GM18868 (cell line): ENCODE data around the gene WDFY3.
"Not testable (repeated sequence)": the region's sequence is repeated elsewhere in the genome, so short reads cannot be mapped to it uniquely, and the experiment has no call there.

Experiments
- ATAC-seq: cut with Tn5 transposase; IDR thresholded peaks from one replicate; pipeline ENCODE4 v1.9.1; 2021; ENCODE audit warnings: mild to moderate bottlenecking, moderate library complexity; ENCODE audit not compliant: unreplicated experiment

WDFY3 gene

DNA sequence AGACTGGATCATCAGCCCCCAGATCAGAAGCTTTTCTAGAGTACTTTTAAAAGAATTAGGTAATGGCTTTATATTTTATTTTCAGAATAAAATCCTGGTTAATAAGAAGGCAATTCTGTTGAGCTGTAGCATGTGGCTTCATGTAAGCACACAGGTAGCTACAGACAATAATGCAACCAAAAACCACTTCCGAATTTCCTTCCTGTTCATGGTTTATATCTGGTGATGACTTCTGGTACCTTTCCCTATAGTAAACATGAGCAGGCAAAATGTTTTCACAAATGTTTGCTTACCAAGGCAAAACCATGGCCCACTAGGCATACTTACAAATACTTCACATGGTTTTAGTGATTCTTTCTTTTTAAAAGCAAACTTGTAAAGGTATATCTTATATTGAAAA is 239.0 kb downstream of the WDFY3 start:
- ATAC-seq, result no peak

DNA sequence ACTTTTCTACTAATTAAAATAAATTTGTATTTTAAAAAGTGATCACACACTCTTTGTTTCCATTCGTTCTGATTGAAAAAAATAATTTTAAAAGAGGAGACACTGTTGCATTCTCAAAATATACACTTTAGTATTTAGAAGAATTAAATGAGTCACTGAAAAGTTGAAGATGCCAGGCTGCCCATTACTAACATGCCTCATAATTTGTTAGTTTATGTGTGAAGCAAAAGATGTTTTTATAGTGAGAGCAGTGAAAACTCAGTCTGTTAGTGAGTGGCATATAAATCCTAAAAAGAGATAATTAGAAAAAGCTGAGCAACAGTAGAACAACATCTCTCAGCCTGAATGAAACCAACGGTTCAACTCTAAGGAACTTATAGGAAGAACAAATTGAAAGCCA is 240.1 kb downstream of the WDFY3 start:
- ATAC-seq, result no peak

DNA sequence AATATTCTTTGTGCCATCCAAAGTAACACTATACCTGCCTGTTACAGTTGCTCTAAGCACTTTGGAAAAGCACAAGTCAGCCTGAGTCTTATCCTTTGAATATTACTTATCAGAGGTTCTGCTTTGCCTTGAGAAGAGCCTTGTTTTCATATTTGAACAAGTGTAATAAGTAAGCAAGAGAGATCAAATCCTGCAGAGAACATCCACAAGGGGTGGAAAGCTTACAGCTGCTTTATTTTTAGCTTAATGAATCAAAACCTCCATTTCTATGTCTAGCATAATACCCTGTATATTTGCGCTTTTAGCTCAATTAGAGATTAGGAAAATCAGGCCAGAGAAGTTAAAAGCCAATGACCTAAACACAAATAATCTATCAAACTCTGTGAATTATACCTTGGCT is 243.8 kb downstream of the WDFY3 start:
- no peak for ATAC-seq

DNA sequence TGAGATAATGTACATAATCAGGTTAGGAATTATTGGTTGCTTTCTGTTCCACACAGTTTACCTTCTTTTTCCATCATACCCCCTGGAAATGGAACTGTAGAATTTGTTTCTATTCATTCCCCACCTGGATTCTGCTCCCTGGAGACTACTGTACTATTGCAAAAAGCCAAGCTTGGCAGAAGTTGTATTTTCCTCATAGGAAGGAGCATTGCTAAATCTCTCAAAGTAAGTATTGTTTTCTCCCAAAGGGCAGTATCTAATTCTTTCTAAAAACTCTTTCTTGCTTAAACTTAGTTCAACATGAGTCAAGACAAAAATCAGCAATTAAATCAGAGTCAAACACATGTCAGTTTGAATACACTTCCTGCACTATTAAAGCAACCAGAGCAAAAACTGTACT is 247.4 kb downstream of the WDFY3 start:
- no peak for ATAC-seq

DNA sequence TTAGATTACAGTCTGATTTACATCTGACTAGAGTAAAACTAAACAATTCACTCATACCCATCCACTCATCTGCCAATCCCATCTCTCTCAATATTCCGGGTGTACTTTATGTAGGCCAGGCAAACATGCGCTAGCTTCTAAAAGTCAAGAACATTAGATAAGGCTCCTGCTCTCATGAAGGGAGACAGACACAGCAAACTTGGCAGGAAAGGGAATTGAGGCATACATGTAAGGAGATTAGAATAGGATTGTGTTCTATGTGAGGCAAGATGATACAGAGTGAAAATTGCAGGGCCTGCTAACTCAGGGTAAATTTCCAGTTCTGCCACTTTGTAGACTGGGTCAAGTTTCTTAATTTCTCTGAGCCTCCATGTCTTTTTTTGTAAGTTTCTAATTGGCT is 247.8 kb downstream of the WDFY3 start:
- ATAC-seq, result no peak

DNA sequence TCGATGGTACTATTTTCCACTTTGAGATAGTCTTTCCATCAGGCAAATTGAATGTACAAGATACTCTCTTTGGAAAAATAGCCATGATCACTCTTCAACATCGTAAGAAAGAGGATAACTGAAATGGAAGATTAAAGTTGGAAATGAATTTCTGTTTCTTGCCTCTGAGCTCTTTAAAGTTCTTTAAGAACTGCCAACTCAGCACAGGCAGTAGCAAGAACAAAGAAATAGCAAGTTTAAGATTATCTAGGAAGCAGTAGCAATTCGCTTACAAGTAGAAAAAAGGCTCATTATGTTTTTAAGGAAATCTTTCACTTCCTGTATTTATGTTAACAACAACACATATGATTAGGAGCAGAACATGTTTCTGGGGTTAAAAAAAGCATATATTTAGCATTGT is 255.9 kb downstream of the WDFY3 start:
- no peak for ATAC-seq

DNA sequence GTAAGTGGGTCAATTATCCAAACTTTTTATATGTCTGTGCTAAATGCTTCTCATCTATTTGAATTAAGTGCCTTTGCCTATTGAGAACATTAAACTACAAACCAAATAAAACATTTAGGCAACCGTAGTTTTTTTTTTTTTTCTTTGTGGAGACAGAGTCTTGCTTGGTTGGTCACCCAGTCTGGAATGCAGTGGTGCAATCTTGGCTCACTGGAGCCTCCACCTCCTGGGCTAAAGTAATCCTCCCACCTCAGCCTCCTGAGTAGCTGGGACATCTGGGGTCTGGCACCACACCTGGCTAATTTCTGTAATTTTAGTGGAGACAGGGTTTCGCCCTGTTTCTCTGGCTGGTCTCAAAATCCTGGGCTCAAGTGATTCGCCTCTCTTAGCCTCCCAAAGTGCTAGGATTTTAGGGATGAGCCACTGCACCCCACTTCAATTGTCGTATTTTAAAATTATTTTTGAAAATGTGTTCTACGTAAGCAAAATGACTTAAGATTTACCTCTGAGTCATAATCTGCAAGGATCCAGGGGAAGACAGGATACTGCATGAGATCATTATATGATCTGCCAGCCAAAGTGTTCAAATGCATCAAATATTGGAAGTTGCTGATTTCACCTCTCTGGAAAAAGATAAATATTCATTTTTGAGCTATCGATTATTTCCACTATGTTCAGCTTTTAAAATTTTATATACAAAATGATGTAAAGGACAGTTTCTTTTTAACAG is 257.9 kb downstream of the WDFY3 start:
- ATAC-seq, result no peak

DNA sequence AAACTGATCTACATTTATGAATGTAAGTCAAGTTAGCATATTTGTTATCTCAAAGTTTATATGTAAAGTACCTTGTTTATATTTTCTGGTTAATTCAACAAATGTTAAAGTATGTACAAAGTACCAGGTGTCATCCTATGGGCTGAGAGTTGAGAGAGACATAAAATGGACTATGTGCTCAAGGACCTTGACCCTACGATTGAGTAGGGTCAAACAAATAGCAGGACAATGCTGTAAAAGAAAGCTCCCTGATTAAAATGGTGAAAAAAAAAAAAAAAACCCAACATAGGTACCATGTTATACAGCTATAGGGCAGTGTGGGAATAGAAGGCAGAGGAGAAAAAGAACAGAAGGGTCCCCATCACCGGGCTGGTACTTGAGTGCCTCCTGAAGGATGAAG is 260.2 kb downstream of the WDFY3 start:
- ATAC-seq, result no peak

DNA sequence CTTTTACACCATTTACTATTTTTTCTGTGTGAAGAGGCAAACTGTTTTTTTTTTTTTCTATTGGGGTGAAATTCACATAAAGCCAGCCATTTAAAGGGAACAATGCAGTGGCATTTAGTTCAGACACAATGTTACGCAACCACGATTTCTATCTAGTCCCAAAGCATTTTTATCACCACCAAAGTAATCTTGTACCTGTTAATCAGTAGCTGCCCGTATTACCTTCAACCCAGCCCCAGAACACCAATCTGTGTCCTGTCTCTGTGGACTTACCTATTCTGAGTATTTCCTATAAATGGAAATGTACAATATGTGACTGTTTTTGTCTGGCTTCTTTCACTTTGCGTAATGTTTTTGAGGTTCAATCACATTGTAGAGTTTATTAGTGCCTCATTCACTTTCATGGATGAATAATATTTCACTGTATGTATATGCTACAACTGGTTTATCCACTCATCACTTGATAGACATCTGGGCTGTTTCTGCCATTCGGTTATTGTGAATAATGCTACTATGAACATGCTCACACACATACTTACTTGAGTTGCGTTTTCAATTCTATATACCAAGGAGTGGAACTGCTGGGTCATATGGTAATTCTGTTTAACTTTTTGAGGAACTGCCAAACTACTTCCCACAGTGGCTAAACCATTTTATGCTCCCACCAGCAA is 267.4 kb downstream of the WDFY3 start:
- no peak for ATAC-seq

DNA sequence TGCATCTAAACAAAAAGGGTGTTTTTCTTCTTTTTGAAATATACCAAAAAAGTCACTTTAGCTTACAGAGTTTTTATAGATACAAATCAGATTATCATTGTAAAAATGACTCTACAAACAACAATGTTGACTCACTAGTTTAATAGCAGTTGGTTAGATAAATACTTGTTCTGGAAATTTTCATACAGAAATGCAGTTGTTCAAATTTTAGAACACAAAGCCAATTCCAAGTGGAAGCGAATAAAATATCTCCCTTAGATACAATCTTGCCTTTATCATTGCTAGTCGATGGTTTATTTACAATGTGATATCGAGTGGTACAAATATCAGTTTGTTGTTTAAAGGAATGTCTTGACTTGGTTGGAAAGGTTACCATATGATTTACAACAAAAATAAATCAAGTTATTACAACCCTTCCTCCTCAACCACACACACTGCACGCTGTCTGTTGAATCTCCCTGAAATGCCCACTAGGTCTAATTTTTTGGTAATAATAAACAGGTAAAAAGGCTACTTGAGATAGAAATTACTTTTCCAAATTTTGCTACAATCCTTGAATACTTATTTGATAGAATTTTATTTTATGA is 268.8 kb downstream of the WDFY3 start:
- no peak for ATAC-seq

DNA sequence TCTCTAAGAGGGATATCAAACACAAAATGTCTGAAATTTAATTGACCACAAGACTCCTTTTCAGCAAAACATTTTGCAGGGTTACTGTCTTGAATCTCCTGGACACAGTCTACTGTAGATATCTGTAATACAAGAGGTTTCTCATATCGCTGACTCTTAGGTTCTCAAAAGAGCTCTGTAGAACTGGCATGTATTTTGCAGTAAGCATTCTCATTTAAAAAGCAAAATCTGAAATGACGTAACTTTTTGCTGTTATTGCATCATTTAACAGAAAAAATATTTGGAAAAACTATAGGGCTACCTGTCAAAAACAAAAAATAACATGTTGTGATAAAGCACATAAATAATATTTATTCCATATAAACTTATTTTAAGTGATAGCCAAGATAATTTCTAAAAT is 269.3 kb downstream of the WDFY3 start:
- ATAC-seq, result no peak

DNA sequence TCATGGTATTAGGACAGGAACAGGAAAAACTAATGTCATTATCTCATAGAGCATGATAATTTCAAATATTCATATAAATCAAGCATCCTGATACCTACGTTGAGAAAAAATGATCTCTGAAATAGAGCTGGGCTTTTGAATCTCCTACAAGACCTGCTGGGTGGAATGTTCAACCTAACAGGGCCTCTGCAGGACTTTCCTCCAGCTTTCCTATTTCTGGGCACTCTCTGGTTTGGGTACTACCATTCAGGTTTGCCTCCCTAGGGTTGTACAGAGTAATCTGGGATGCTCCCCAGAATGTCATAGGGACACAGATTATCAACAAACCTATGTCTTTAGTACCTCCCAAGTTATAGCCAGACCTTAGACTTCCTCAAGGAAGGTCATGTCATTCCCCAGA is 274.7 kb downstream of the WDFY3 start:
- ATAC-seq, result no peak

DNA sequence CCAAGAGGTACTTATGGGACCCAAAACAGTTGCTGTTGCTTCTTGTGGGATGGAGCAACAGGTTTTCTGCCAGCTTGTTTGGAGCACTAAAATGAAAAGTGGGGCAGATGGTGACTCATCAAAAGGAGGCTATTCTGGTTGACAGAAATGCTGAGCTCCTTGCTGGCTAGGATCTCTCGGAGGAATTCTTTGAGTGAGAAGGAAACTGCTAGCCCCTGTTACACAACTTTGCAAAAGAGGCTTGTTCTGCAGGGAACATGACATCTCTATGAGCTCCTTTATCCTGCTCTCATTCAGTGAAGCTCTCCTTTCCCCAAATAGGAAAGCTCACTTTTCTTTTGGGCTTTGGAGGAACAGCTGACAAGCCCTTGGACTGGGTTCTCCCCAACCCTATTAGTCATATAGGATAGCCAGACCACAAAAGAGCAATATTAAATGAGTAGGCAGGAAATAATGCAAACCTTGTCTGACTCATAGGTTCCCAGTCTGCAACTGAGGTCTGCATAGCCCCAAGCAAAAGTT is 275.3 kb downstream of the WDFY3 start:
- no peak for ATAC-seq

DNA sequence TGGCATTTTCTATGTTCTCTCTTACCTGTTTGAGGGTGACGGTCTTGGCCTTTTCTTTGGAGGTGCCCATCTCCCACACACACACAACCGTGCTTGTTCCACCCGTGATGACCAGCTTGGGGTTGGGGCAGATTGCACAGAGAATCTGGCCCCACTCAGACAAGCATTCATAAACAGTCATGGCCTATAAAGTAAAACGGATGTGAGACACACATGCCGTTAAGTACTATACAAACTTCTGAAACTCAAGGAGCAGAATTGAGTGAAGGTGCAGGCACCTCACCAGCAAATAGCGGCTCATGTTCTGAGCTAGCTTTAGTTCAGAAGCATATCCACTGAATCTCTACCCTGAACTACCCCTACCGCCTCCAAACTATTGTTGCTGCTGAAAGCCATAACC is 276.0 kb downstream of the WDFY3 start:
- ATAC-seq, result no peak

DNA sequence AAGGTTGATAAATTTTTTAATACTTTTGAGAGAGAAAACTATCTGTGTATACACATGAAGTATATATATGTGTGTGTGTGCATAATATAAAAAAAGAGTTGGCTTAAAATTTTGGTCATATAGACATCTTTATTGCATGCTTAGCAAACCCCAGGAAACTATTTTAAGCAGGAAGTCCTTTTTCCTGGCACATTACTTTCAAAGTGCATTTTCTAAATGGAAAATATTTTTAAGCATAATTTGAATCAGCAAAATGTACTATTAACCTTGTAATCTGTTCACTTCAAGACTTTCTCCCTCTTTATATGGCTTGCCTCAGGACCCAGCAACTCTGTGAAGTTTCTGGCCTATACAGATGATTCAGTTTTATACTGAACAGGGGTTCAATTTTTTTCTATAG is 277.3 kb downstream of the WDFY3 start:
- no peak for ATAC-seq

DNA sequence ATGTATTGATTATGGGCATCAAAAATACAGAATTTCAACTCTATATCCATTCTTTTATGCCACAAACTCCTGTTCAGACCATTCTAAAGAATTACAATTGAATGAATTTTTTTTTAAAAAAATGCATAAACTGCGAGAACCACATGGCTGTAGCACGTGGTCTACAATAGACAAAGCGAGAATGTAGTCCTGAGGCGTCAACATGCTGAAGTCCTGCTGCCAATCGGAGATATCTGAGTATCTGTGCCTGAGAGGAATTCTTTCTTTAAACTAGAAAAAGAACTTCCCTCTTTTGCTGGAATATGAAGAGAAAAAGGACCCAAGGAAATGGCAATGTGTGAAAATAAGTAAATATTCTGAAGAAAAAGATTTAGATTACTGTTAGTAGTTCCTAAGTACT is 277.9 kb downstream of the WDFY3 start:
- no peak for ATAC-seq

DNA sequence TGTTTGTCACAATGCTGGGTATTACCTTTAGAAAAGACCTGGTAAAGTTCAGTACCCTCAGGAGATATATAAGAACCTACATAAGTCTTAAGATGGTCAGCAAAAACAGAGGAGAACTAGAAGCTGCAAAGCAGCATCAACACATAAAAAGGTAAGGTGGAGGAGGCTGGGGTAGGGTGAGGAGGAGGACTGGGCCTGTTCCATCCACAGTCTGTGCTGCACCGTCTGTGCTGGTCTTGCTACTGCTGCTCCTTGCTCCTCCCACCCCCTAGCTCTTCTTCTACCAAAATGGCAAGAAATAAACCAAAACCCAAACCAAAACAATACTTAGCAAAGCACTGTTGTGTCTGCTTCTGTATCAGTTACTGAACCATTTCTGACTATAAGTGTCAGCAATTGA is 281.4 kb downstream of the WDFY3 start:
- ATAC-seq, result no peak

DNA sequence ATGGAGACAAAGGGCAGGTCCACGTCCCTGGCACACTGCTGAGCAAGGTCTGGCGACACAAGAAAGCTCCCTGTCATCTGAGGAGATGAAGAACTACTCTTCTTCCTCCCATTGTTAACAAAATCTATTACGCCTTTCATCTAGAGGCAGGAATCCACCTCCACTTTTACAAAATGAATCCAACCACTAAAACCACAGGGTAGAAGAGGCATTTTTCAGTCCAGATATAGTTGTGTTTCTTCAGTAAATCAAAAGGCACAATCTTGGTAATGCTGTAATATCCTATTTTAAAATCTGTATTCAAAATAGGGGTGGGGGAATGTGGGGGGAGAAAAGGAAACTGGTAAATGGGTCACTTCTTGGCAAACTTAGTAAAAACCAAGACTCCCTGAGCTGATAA is 282.1 kb downstream of the WDFY3 start:
- ATAC-seq, result no peak

DNA sequence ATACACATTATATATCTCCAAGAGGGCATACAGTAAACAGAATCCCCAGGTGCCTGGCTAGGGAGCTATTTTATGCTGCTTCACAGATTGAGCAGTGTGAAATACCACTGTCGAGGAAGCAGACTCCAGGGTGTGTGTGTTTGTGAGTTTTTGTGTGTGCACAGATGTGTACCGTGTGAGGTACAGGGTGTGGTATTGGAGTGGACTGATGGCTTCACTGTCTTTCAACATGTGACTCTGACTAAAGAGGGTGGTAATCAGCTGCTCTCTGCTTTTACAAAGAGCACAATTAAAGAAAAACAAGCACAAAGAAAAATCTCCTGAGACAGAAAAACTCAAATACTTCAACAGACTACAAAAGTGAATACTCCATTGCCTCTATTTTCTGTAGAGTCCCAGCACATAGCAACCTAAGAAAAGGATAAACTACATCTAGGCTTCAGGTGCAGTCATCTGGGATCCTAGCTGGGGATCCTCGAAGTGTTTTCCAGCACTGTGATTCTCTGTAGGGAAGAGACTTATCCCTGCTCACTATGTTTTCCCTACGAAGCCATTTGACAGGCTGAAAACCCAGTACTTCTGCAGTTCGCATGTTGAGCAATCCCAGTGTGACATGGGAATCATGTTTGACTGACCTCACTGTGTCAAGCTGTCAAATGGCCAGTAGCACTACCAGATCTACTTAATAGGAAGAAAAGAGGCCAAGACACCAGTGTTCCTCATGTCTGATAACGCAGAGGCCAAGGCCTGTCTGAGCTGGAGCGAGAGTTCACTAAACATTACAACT is 283.2 kb downstream of the WDFY3 start:
- no peak for ATAC-seq

DNA sequence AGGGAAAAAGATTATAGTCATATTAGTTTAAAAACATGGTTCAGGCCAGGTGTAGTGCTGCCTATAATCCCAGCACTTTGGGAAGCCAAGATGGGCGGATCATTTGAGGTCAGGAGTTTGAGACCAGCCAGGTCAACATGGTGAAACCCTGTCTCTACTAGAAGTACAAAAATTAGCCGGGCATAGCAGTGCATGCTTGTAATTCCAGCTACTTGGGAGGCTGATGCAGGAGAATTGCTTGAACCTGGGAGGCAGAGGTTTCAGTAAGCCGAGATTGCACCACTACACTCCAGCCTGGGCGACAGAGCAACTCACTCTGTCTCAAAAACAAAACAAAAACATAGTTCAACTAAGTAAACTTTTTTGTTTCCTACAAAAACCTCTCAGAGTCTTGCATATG is 283.8 kb downstream of the WDFY3 start:
- ATAC-seq, result not testable (repeated sequence)

DNA sequence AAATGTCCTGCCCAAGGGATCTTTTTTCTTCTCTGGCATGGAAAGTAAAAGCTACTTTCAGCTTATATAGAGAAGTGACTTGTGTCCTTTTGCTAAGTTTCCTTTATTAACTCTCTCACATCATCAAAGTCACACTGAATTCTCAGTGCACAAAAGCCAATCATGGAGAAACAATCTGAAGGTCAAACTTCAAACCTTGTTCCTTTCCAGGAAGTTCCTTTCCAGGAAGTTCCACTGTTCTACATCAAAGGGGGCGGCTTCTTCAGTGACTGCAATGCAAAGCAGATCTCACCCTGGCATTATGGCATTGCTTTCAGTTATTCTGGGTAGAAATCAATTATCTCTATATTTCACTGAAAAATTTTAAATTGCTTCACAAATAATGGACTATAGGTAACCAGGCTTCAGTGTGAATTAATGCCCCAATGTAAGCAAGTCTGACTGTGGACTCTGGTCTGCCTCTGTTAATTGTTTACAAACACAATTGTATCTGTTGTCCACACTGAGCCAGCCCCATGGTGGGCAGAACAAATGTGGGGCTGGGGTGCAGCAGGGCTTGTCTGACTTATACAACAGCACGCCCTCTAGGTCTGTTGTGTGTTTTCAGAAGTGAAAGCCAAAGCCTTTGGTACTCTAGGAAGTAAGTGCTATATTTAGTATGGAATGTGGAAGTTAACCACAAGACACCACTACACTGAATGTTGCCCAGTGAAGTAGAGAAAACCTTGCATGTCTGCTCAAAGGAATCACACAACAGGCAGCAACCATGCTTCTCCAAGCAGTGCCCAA is 284.8 kb downstream of the WDFY3 start:
- no peak for ATAC-seq
